ENCODE data around the gene DAZAP1. TPM values are rescaled to one million over a fixed set of nuclear protein-coding genes. Genes with fewer than 3 reads are reported as not detected.

Gene DAZAP1
- total and polyA plus RNA-seq, 2 of the 4 experiments (the other 2 are of a cell fraction), result 22.0 to 62.8 TPM

GRCh38 chr19:1457892-1458291, 50.5 kb downstream of the DAZAP1 start:
- no peak overlapping the region for H4K8ac ChIP-seq (ENCODE audit: low read depth in 2 of 2, low read length in 2 of 2)
- ATAC-seq (ENCODE audit: low read depth), result no peak
- no peak overlapping the region for H3K27ac ChIP-seq (ENCODE audit: insufficient read depth, low read length)
- H2BK20ac ChIP-seq (ENCODE audit: low read depth, low read length), result no peak overlapping the region
- no peaks in the 10 kb centered on the region for H3K79me1 ChIP-seq (ENCODE audit: low read depth in 1 of 2, low read length in 2 of 2)
- no peak overlapping the region for H2AK9ac ChIP-seq (replicated peaks; ENCODE audit: low read depth, low read length, poor library complexity)
- H2BK15ac ChIP-seq (ENCODE audit: low read depth, low read length), result no peak overlapping the region
- no peak overlapping the region for H3K9ac ChIP-seq (ENCODE audit: low read depth, low read length)
- intact Hi-C loops (cut with micrococcal nuclease), result no loop called here
- peaks cover 36% of the 10 kb centered on the region for H3K27me3 ChIP-seq (ENCODE audit: control insufficient read depth, insufficient read depth, low read length)
- POLR2A ChIA-PET (ENCODE audit: unreplicated experiment), result no interaction called here
- H3K4me2 ChIP-seq (ENCODE audit: low read depth, low read length), result no peak overlapping the region
- H2AK5ac ChIP-seq (ENCODE audit: low read depth, low read length), result no peak overlapping the region
- in situ Hi-C loops (cut with MboI; ENCODE audit: low sequenced_read_pairs), result no loop called here
- peaks cover 3% of the 10 kb centered on the region; the same call in 1 of the 2 replicates for H3K36me3 ChIP-seq (ENCODE audit: control insufficient read depth, insufficient read depth, low read length)
- H3K23ac ChIP-seq (ENCODE audit: low read depth, low read length), result no peak overlapping the region
- no peak overlapping the region for H2BK120ac ChIP-seq (ENCODE audit: low read depth, low read length)
- no peak overlapping the region for H2AFZ ChIP-seq (replicated peaks; ENCODE audit: low read length, poor library complexity)
- no TSS peak for BruUV-seq (replicated peaks)
- no peak overlapping the region for H2BK5ac ChIP-seq (ENCODE audit: low read depth, low read length, poor library complexity, severe bottlenecking)
- H3K14ac ChIP-seq (replicated peaks; ENCODE audit: low read depth, low read length), result no peak overlapping the region
- peaks cover 34% of the 10 kb centered on the region for H4K20me1 ChIP-seq (ENCODE audit: insufficient read depth, low read length)
- TF ChIP-seq MAFK (IDR thresholded peaks at IDR 0.05; ENCODE audit: low read depth, low read length), result no peak
- TF ChIP-seq ELK1 (IDR thresholded peaks at IDR 0.05; ENCODE audit: borderline replicate concordance, low read depth, low read length), result no peak
- TF ChIP-seq RAD21 (IDR thresholded peaks at IDR 0.05; ENCODE audit: low read length), result no peak
- TF ChIP-seq CEBPB (IDR thresholded peaks at IDR 0.05; ENCODE audit: low read depth, low read length), result no peak
- no peak for TF ChIP-seq POLR2A (IDR thresholded peaks at IDR 0.05; ENCODE audit: low read depth, low read length)
- TF ChIP-seq MAZ (IDR thresholded peaks at IDR 0.05; ENCODE audit: borderline replicate concordance, low read depth, low read length), result no peak
- TF ChIP-seq RCOR1 (IDR thresholded peaks at IDR 0.05; ENCODE audit: insufficient replicate concordance, low read length), result no peak
- no peak for TF ChIP-seq BHLHE40 (IDR thresholded peaks at IDR 0.05; ENCODE audit: low read depth, low read length)
- no peak for TF ChIP-seq SMC3 (IDR thresholded peaks at IDR 0.05; ENCODE audit: low read depth, low read length)
- no peak for TF ChIP-seq CTCF (conservative IDR thresholded peaks at IDR 0.05; ENCODE audit: low read depth, low read length)
- TF ChIP-seq CHD1 (IDR thresholded peaks at IDR 0.05; ENCODE audit: low read depth, low read length), result no peak
- TF ChIP-seq RFX5 (IDR thresholded peaks at IDR 0.05; ENCODE audit: low read depth, low read length), result no peak
- no peak for TF ChIP-seq MXI1 (IDR thresholded peaks at IDR 0.05; ENCODE audit: borderline replicate concordance, low read depth, low read length)
- TF ChIP-seq FOS (IDR thresholded peaks at IDR 0.05; ENCODE audit: low read depth, low read length), result no peak
- no peak for TF ChIP-seq USF2 (IDR thresholded peaks at IDR 0.05; ENCODE audit: low read depth, low read length)
- H3K4me3 ChIP-seq (ENCODE audit: insufficient read depth, low read depth, low read length), result no peak overlapping the region
- CTCF ChIA-PET, result no interaction called here
- 0 out of 2 replicates have a peak, but pooled peaks cover 2% of the 10 kb centered on the region for H3K9me1 ChIP-seq (ENCODE audit: insufficient read depth, low read length)
- no peak overlapping the region for H4K91ac ChIP-seq (ENCODE audit: insufficient read depth, low read depth, low read length)
- H3K9me3 ChIP-seq (ENCODE audit: control insufficient read depth, insufficient read depth, low read length), result no peaks in the 10 kb centered on the region
- WGBS, 2 experiments (ENCODE audit: extremely low coverage in 2 of 2, insufficient read length in 1 of 2), result 90% methylated on average over 4 of the region's 16 CpGs; no CpG with 5 or more reads in 1 of the 2 experiments
- DNase-seq, result no peak
- no peak overlapping the region for H4K5ac ChIP-seq (ENCODE audit: low read depth, low read length)
- dilution Hi-C loops (cut with HindIII; ENCODE audit: low sequenced_read_pairs, unreplicated experiment), result no loop called here
- no peak overlapping the region for H3K18ac ChIP-seq (ENCODE audit: low read depth, low read length)
- no peak overlapping the region for H3K4ac ChIP-seq (ENCODE audit: low read depth, low read length)
- H3K56ac ChIP-seq (ENCODE audit: extremely low read depth, insufficient read depth, low read length), result no peak overlapping the region
- H3K4me1 ChIP-seq (ENCODE audit: control insufficient read depth, insufficient read depth, low read length), result no peaks in the 10 kb centered on the region
